H1 (cell line): ENCODE measurements around the gene RHOC. TPM values are rescaled to one million over a fixed set of nuclear protein-coding genes. Genes with fewer than 3 reads are reported as not detected.

Source experiments
- ASH2L ChIP-seq: fragments of 200-600, 300-600 bp; sonication (generic); IDR thresholded peaks from one replicate; pipeline ENCODE4 v1.7.1; 2017; ENCODE audit warnings: low read length
- ATF2 ChIP-seq: IDR thresholded peaks from 2 replicates; pipeline ENCODE4 v1.6.1; 2012; ENCODE audit warnings: low read length, inconsistent platforms
- CHD7 ChIP-seq: fragments of 300-600 bp; sonication (generic); IDR thresholded peaks from 2 replicates; pipeline ENCODE4 v1.7.1; 2012; ENCODE audit warnings: low read length, moderate library complexity, mild to moderate bottlenecking, inconsistent platforms; ENCODE audit not compliant: insufficient replicate concordance
- GABPA ChIP-seq: IDR thresholded peaks from 2 replicates; pipeline ENCODE4 v1.6.1; 2011; ENCODE audit warnings: mild to moderate bottlenecking, low read length, moderate library complexity, borderline replicate concordance; ENCODE audit not compliant: insufficient read depth
- JUN ChIP-seq: IDR thresholded peaks from 2 replicates; pipeline ENCODE4 v1.6.1; 2011; ENCODE audit warnings: low read depth, mild to moderate bottlenecking, improper control_type of control experiment, low read length
- POU5F1 ChIP-seq: IDR thresholded peaks from 2 replicates; pipeline ENCODE4 v1.6.1; 2011; ENCODE audit warnings: low read depth, mild to moderate bottlenecking, low read length, moderate library complexity
- TCF12 ChIP-seq: IDR thresholded peaks from 2 replicates; pipeline ENCODE4 v1.6.1; 2011; ENCODE audit warnings: low read depth, mild to moderate bottlenecking, low read length
- polyA plus RNA-seq, 7 experiments: library from polyadenylated mRNA; depleted of rRNA in 3 of 7; stranded (reverse) in 5 of 7; unstranded in 2 of 7; fragments of >200 nt in 5 of 7; fragments of 200-250 nt in 2 of 7; gene quantifications; 1 replicate in 5 of 7; 2 replicates in 1 of 7; 4 replicates in 1 of 7; pipeline versions ENCODE4 v1.2.1 to v1.2.3, GENCODE V29; 2011 to 2013; ENCODE audit warnings: missing spikeins in 2 of 7, mixed read lengths in 2 of 7
- total RNA-seq: library from RNA; stranded (reverse); fragmentation: NEBNext Ultra II Directional; extraction: Animal tissue kit (Norgen Biotek cat#: 25700); gene quantifications from 2 replicates; pipeline ENCODE4 v1.2.1, GENCODE V29; 2021

The RHOC gene
- total and polyA plus RNA-seq, 2 of the 8 experiments (the other 6 are each of a cell fraction or from before 2014, with no cell fraction given) = 53.6 to 97.5 TPM

GRCh38 chr1:112689196-112689841 lies 17.6 kb downstream of the RHOC start (continued):
- TF ChIP-seq TCF12 (no peak), GABPA (no peak), POU5F1 (no peak), JUN (no peak), CHD7 (no peak), ASH2L (no peak), ATF2 (no peak)
